PC-3 (cell line): ENCODE measurements around the gene PRSS12. TPM values are rescaled to one million over a fixed set of nuclear protein-coding genes. Genes with fewer than 3 reads are reported as not detected.

Experiments used
- ATAC-seq: fragments of 200-7000 bp; cut with Tn5 transposase; 2 replicates; pipeline ENCODE4 v1.9.1; 2020; ENCODE audit warnings: mild to moderate bottlenecking, moderate library complexity
- BruUV-seq: library from RNA; stranded (reverse); fragments of 400-500 nt; replicated peaks from 2 replicates; lab custom pipeline; 2021; lab: Mats Ljungman, UMichigan
- CTCF ChIA-PET: fragments of 300-600 bp; sonication (Branson Sonifier 250); formaldehyde crosslinking; loops from one replicate; lab custom pipeline; 2022; ENCODE audit warnings: antibody characterized with exemption; lab: Charles Lee
- POLR2A ChIA-PET: fragments of 300-600 bp; sonication (Branson Sonifier 250); formaldehyde crosslinking; loops from one replicate; lab custom pipeline; 2022; ENCODE audit warnings: antibody characterized with exemption; ENCODE audit not compliant: unreplicated experiment; lab: Charles Lee
- DNase-seq: peaks from one replicate; pipeline ENCODE4 v3.0.0-alpha.2; 2015
- H2AFZ ChIP-seq: fragments of 300-600 bp; sonication (generic); 2 replicates; pipeline ENCODE4 v1.6.0; 2016; ENCODE audit warnings: antibody characterized with exemption, low read length
- H3F3A ChIP-seq: fragments of 300-600 bp; sonication (generic); one replicate; pipeline ENCODE4 v1.6.0; 2017; ENCODE audit warnings: antibody characterized with exemption, low read length, control low read depth, mild to moderate bottlenecking; ENCODE audit not compliant: unreplicated experiment
- H3K27ac ChIP-seq: fragments of 300-600 bp; sonication (generic); 2 replicates; pipeline ENCODE4 v1.5.1; 2016; ENCODE audit warnings: mild to moderate bottlenecking, low read length
- H3K27me3 ChIP-seq: fragments of 300-600 bp; sonication (generic); 2 replicates; pipeline ENCODE4 v1.6.1; 2016; ENCODE audit warnings: low read length, mixed read lengths
- H3K36me3 ChIP-seq: fragments of 300-600 bp; sonication (generic); 2 replicates; pipeline ENCODE4 v1.6.1; 2016; ENCODE audit warnings: low read depth, mixed run types, low read length, mixed read lengths
- H3K4me1 ChIP-seq: fragments of 300-600 bp; sonication (generic); 2 replicates; pipeline ENCODE4 v1.5.1; 2016; ENCODE audit warnings: low read length; ENCODE audit not compliant: insufficient read depth
- H3K4me2 ChIP-seq: fragments of 300-600 bp; sonication (generic); 2 replicates; pipeline ENCODE4 v1.6.0; 2016; ENCODE audit warnings: low read length
- H3K4me3 ChIP-seq: fragments of 300-600 bp; sonication (generic); 2 replicates; pipeline ENCODE4 v1.5.1; 2016; ENCODE audit warnings: mild to moderate bottlenecking, low read length, mixed read lengths
- H3K79me2 ChIP-seq: fragments of 300-600 bp; sonication (generic); 2 replicates; pipeline ENCODE4 v1.6.1; 2017; ENCODE audit warnings: low read length, mixed read lengths
- H3K9ac ChIP-seq: fragments of 300-600 bp; sonication (generic); 2 replicates; pipeline ENCODE4 v1.6.0; 2016; ENCODE audit warnings: mild to moderate bottlenecking, low read length
- H3K9me2 ChIP-seq: fragments of 300-600 bp; sonication (generic); replicated peaks from 2 replicates; pipeline ENCODE4 v1.6.1; 2016; ENCODE audit warnings: mixed run types, low read length, mixed read lengths
- H3K9me3 ChIP-seq: fragments of 300-600 bp; sonication (generic); 2 replicates; pipeline ENCODE4 v1.6.1; 2016; ENCODE audit warnings: low read length, mixed read lengths
- H4K20me1 ChIP-seq: fragments of 300-600 bp; sonication (generic); 2 replicates; pipeline ENCODE4 v1.6.1; 2016; ENCODE audit warnings: low read length, mixed read lengths
- CTCF ChIP-seq: fragments of 300-600 bp; sonication (generic); conservative IDR thresholded peaks from 2 replicates; pipeline ENCODE4 v1.5.1; 2017; ENCODE audit warnings: antibody characterized with exemption, low read depth, mild to moderate bottlenecking, low read length
- EZH2 ChIP-seq: fragments of 300-600 bp; sonication (generic); IDR thresholded peaks from one replicate; pipeline ENCODE4 v1.6.1; 2017; ENCODE audit warnings: antibody characterized with exemption, mild to moderate bottlenecking, low read length; ENCODE audit not compliant: unreplicated experiment
- EZH2phosphoT487 ChIP-seq: fragments of 300-600 bp; sonication (generic); IDR thresholded peaks from 2 replicates; pipeline ENCODE4 v1.6.1; 2018; ENCODE audit warnings: mild to moderate bottlenecking, antibody characterized with exemption, low read length, borderline replicate concordance
- intact Hi-C: fragments of 100-400 bp; cut with micrococcal nuclease; formaldehyde crosslinking; loops from 2 replicates; pipeline ENCODE4 v1.9.0; 2023
- total RNA-seq: library from RNA; depleted of rRNA; stranded (reverse); fragments of >200 nt; gene quantifications from 2 replicates; pipeline ENCODE4 v1.2.3, GENCODE V29; 2014

PRSS12 gene
- total RNA-seq, 1 experiment from 2014 or later = 1.5 TPM

GRCh38 chr4:118344801-118345200, 8.0 kb downstream of the PRSS12 start:
- no TSS peak for BruUV-seq
- Histone ChIP-seq H4K20me1 (no peaks in the 10 kb centered on the region), H2AFZ (no peak overlapping the region), H3K4me1 (peaks cover 5% of the 10 kb centered on the region), H3K9me3 (no peaks in the 10 kb centered on the region), H3K79me2 (no peaks in the 10 kb centered on the region), H3K27me3 (no peaks in the 10 kb centered on the region), H3F3A (no peaks in the 10 kb centered on the region), H3K4me2 (no peak overlapping the region), H3K9ac (no peak overlapping the region), H3K9me2 (no peaks in the 10 kb centered on the region), H3K4me3 (no peak overlapping the region), H3K36me3 (no peaks in the 10 kb centered on the region), H3K27ac (no peak overlapping the region)
- intact Hi-C loops = no loop called here
- TF ChIP-seq EZH2 = no peak
- TF ChIP-seq CTCF = no peak
- no peak for TF ChIP-seq EZH2phosphoT487
- DNase-seq (no peak), ATAC-seq (peak; percentile 18; the same call in 1 of the 2 replicates)
- ChIA-PET POLR2A (no interaction called here), CTCF (no interaction called here)

GRCh38 chr4:118343501-118343900, 9.3 kb downstream of the PRSS12 start:
- Histone ChIP-seq H3K36me3 (no peaks in the 10 kb centered on the region), H3K9me3 (no peaks in the 10 kb centered on the region), H3K4me3 (no peak overlapping the region), H3K79me2 (no peaks in the 10 kb centered on the region), H3K4me1 (peaks cover 17% of the 10 kb centered on the region), H3K4me2 (no peak overlapping the region), H3K27me3 (no peaks in the 10 kb centered on the region), H3K9me2 (no peaks in the 10 kb centered on the region), H2AFZ (no peak overlapping the region), H4K20me1 (no peaks in the 10 kb centered on the region), H3K27ac (no peak overlapping the region), H3K9ac (no peak overlapping the region), H3F3A (no peaks in the 10 kb centered on the region)
- ChIA-PET CTCF (no interaction called here), POLR2A (no interaction called here)
- no TSS peak for BruUV-seq
- ATAC-seq = no peak
- intact Hi-C loops = no loop called here
- no peak for DNase-seq
- TF ChIP-seq EZH2 = no peak
- no peak for TF ChIP-seq CTCF
- no peak for TF ChIP-seq EZH2phosphoT487

GRCh38 chr4:118340109-118340508, 12.7 kb downstream of the PRSS12 start:
- no peaks in the 10 kb centered on the region for H3K27me3 ChIP-seq
- no peaks in the 10 kb centered on the region for H3K79me2 ChIP-seq
- H3K4me3 ChIP-seq = no peak overlapping the region
- H4K20me1 ChIP-seq = no peaks in the 10 kb centered on the region
- peak overlapping the region; percentile 24; the same call in 1 of the 2 replicates for H3K4me2 ChIP-seq
- POLR2A ChIA-PET = no interaction called here
- intact Hi-C loops = no loop called here
- H3K9ac ChIP-seq = no peak overlapping the region
- TF ChIP-seq CTCF (no peak), EZH2phosphoT487 (no peak), EZH2 (no peak)
- H3K9me3 ChIP-seq = no peaks in the 10 kb centered on the region
- ATAC-seq (no peak), DNase-seq (no peak)
- no peaks in the 10 kb centered on the region for H3F3A ChIP-seq
- CTCF ChIA-PET = no interaction called here
- no peak overlapping the region for H2AFZ ChIP-seq
- no peaks in the 10 kb centered on the region for H3K36me3 ChIP-seq
- no TSS peak for BruUV-seq
- H3K27ac ChIP-seq = peak overlapping the region; percentile 60
- no peaks in the 10 kb centered on the region for H3K9me2 ChIP-seq
- H3K4me1 ChIP-seq = peaks cover 19% of the 10 kb centered on the region
